Ectodermal cell (in vitro differentiated cells): ENCODE data around the gene SPPL2C. TPM values are rescaled to one million over a fixed set of nuclear protein-coding genes. Genes with fewer than 3 reads are reported as not detected.

Experiments
- H3K27ac ChIP-seq: 2 replicates; pipeline ENCODE4 v1.7.0; 2013; ENCODE audit warnings: mild to moderate bottlenecking, low read depth, low read length; ENCODE audit not compliant: insufficient read depth, poor library complexity, severe bottlenecking
- H3K27me3 ChIP-seq: 2 replicates; pipeline ENCODE4 v1.7.0; 2013; ENCODE audit warnings: mild to moderate bottlenecking, low read length; ENCODE audit not compliant: insufficient read depth, control insufficient read depth, poor library complexity, severe bottlenecking
- H3K36me3 ChIP-seq: one replicate; pipeline ENCODE4 v1.7.0; 2013; ENCODE audit warnings: low read length; ENCODE audit not compliant: control insufficient read depth, insufficient read depth
- H3K4me1 ChIP-seq: one replicate; pipeline ENCODE4 v1.7.0; 2013; ENCODE audit warnings: low read length; ENCODE audit not compliant: control insufficient read depth, insufficient read depth
- H3K4me3 ChIP-seq: 2 replicates; pipeline ENCODE4 v1.7.0; 2013; ENCODE audit warnings: low read depth, low read length, control low read depth; ENCODE audit not compliant: insufficient read depth
- H3K9me3 ChIP-seq: 2 replicates; pipeline ENCODE4 v1.7.0; 2013; ENCODE audit warnings: mild to moderate bottlenecking, low read length, moderate library complexity; ENCODE audit not compliant: control insufficient read depth
- WGBS, 2 experiments: methylation state at CpG; one replicate each; pipeline ENCODE4 v1.1.7; 2013; ENCODE audit warnings: missing lambda C conversion rate in 2 of 2; 5-methylcytosine and 5-hydroxymethylcytosine counted together
- polyA plus RNA-seq, 4 experiments: library from polyadenylated mRNA; stranded (reverse); fragments of 50-300 nt; gene quantifications; one replicate each; pipeline ENCODE4 v1.2.3, GENCODE V29; 2013

The SPPL2C gene
- polyA plus RNA-seq (2013, experiment 1 of 4), result not detected
- not detected for polyA plus RNA-seq (2013, experiment 2 of 4)
- not detected for polyA plus RNA-seq (2013, experiment 3 of 4)
- polyA plus RNA-seq (2013, experiment 4 of 4), result not detected

GRCh38 chr17:45844695-45845375, at the start of gene SPPL2C:
Gene SPPL2C, plus strand, starts transcription at chr17:45844881. Its CDS starts 26 bp downstream, at chr17:45844907.
- WGBS, 2 experiments, result 92 to 93% methylated on average over 25 of the region's 25 CpGs
- H3K36me3 ChIP-seq, result no peaks in the 10 kb centered on the region
- H3K9me3 ChIP-seq, result no peaks in the 10 kb centered on the region
- no peaks in the 10 kb centered on the region for H3K27me3 ChIP-seq
- no peak within 1 kb of the TSS for H3K27ac ChIP-seq
- no peaks in the 10 kb centered on the region for H3K4me1 ChIP-seq
- H3K4me3 ChIP-seq, result no peak within 1 kb of the TSS

- H3K4me3 ChIP-seq, result no peak overlapping the region
- no peaks in the 10 kb centered on the region for H3K36me3 ChIP-seq
- no peaks in the 10 kb centered on the region for H3K9me3 ChIP-seq
- H3K27me3 ChIP-seq, result no peaks in the 10 kb centered on the region
- no peak overlapping the region for H3K27ac ChIP-seq
- no peaks in the 10 kb centered on the region for H3K4me1 ChIP-seq
- 75 to 84% methylated on average over 2 of the region's 2 CpGs for WGBS, 2 experiments
These were observed 43.9 kb upstream of the SPPL2C start for GRCh38 chr17:45800816-45801215.

- no peaks in the 10 kb centered on the region for H3K27me3 ChIP-seq
- H3K27ac ChIP-seq, result no peak overlapping the region
- WGBS, 2 experiments, result 90 to 92% methylated on average over 8 of the region's 8 CpGs
- no peaks in the 10 kb centered on the region for H3K9me3 ChIP-seq
- no peak overlapping the region for H3K4me3 ChIP-seq
- no peaks in the 10 kb centered on the region for H3K4me1 ChIP-seq
- H3K36me3 ChIP-seq, result no peaks in the 10 kb centered on the region
These were observed 43.3 kb upstream of the SPPL2C start for GRCh38 chr17:45801421-45801820.

- 87 to 96% methylated on average over 1 of the region's 1 CpG for WGBS, 2 experiments
- H3K27ac ChIP-seq, result no peak overlapping the region
- no peaks in the 10 kb centered on the region for H3K27me3 ChIP-seq
- H3K4me3 ChIP-seq, result no peak overlapping the region
- H3K36me3 ChIP-seq, result no peaks in the 10 kb centered on the region
- peaks cover 4% of the 10 kb centered on the region for H3K4me1 ChIP-seq
- H3K9me3 ChIP-seq, result no peaks in the 10 kb centered on the region
These were observed 35.8 kb upstream of the SPPL2C start for GRCh38 chr17:45808845-45809244.

GRCh38 chr17:45809499-45809898, 35.2 kb upstream of the SPPL2C start:
- Histone ChIP-seq H3K4me3 (no peak overlapping the region), H3K9me3 (no peaks in the 10 kb centered on the region), H3K36me3 (no peaks in the 10 kb centered on the region), H3K4me1 (peaks cover 6% of the 10 kb centered on the region), H3K27ac (no peak overlapping the region), H3K27me3 (no peaks in the 10 kb centered on the region)
- WGBS, 2 experiments, result 94 to 96% methylated on average over 15 of the region's 15 CpGs

GRCh38 chr17:45812102-45812501, 32.6 kb upstream of the SPPL2C start:
- no peaks in the 10 kb centered on the region for H3K27me3 ChIP-seq
- WGBS, 2 experiments, result 53 to 73% methylated on average over 2 to 3 of the region's 3 CpGs

GRCh38 chr17:45813048-45813725, 31.5 kb upstream of the SPPL2C start:
- Histone ChIP-seq H3K9me3 (no peaks in the 10 kb centered on the region), H3K27me3 (no peaks in the 10 kb centered on the region), H3K4me3 (no peak overlapping the region), H3K36me3 (no peaks in the 10 kb centered on the region), H3K4me1 (peaks cover 6% of the 10 kb centered on the region), H3K27ac (no peak overlapping the region)
- WGBS, 2 experiments, result 25 to 26% methylated on average over 22 of the region's 22 CpGs

More at GRCh38 chr17:45812102-45812501, 32.6 kb upstream of the SPPL2C start:
- no peaks in the 10 kb centered on the region for H3K36me3 ChIP-seq
- peaks cover 6% of the 10 kb centered on the region for H3K4me1 ChIP-seq
- H3K4me3 ChIP-seq, result no peak overlapping the region
- H3K27ac ChIP-seq, result no peak overlapping the region
- no peaks in the 10 kb centered on the region for H3K9me3 ChIP-seq

GRCh38 chr17:45814622-45815606, 29.8 kb upstream of the SPPL2C start:
- Histone ChIP-seq H3K4me1 (peaks cover 6% of the 10 kb centered on the region), H3K4me3 (no peak overlapping the region), H3K27me3 (no peaks in the 10 kb centered on the region), H3K9me3 (no peaks in the 10 kb centered on the region), H3K36me3 (no peaks in the 10 kb centered on the region), H3K27ac (no peak overlapping the region)
- 93% methylated on average over 17 of the region's 17 CpGs for WGBS, 2 experiments

GRCh38 chr17:45815752-45816151, 28.9 kb upstream of the SPPL2C start:
- no peak overlapping the region for H3K27ac ChIP-seq
- H3K9me3 ChIP-seq, result no peaks in the 10 kb centered on the region
- 86 to 87% methylated on average over 6 of the region's 6 CpGs for WGBS, 2 experiments
- H3K4me1 ChIP-seq, result peaks cover 6% of the 10 kb centered on the region
- H3K4me3 ChIP-seq, result no peak overlapping the region
- H3K27me3 ChIP-seq, result no peaks in the 10 kb centered on the region
- H3K36me3 ChIP-seq, result no peaks in the 10 kb centered on the region
